ENCODE measurements around the gene DDB1.

- TF ChIP-seq GATA2 (IDR thresholded peaks at IDR 0.05; ENCODE audit: low read depth, low read length) (no peak), GATA3 (IDR thresholded peaks at IDR 0.05; ENCODE audit: low read depth, low read length) (no peak)
Observed at GRCh38 chr11:61331651-61332050, 1.3 kb downstream of the DDB1 start.
